Measurements from ENCODE around the gene PML. TPM values are rescaled to one million over a fixed set of nuclear protein-coding genes. Genes with fewer than 3 reads are reported as not detected.

The PML gene
- total RNA-seq, 4 donors from 2014 or later = 24.1 to 75.1 (median 52.1) TPM

DNA sequence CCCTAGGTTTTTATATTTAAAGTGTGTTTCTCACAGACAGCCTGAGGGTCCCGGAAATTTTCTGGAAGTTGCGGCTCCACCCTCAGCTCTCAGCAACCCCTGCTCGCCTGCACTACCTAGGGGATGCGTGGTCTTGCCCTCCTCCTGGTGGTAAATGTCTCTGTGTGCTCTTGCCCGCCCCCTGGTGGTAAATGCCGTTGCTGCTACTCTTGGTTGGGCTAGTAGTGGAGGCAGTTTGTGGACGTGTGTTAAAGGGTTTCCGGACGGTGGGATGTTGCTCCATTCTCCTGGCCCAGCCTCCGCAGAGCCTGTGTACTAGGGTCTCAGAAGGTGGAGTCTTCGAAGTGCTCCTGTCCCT is 29.8 kb upstream of the PML start:
- H3K4me3 ChIP-seq = no peak overlapping the region
- H3K4me1 ChIP-seq = peaks cover 0 to 10% (median 0%) of the 10 kb centered on the region in 3 donors
- WGBS, 2 donors (ENCODE audit: low coverage in 1 of 2) = 21 to 27% methylated on average over 3 of the region's 11 CpGs
- no peaks in the 10 kb centered on the region for H3K36me3 ChIP-seq
- no peak for TF ChIP-seq EP300 (IDR thresholded peaks at IDR 0.05)
- TF ChIP-seq, protein P1, sequence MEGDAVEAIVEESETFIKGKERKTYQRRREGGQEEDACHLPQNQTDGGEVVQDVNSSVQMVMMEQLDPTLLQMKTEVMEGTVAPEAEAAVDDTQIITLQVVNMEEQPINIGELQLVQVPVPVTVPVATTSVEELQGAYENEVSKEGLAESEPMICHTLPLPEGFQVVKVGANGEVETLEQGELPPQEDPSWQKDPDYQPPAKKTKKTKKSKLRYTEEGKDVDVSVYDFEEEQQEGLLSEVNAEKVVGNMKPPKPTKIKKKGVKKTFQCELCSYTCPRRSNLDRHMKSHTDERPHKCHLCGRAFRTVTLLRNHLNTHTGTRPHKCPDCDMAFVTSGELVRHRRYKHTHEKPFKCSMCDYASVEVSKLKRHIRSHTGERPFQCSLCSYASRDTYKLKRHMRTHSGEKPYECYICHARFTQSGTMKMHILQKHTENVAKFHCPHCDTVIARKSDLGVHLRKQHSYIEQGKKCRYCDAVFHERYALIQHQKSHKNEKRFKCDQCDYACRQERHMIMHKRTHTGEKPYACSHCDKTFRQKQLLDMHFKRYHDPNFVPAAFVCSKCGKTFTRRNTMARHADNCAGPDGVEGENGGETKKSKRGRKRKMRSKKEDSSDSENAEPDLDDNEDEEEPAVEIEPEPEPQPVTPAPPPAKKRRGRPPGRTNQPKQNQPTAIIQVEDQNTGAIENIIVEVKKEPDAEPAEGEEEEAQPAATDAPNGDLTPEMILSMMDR (IDR thresholded peaks at IDR 0.05) = peak; percentile 90 to 97 (median 95)
- no peaks in the 10 kb centered on the region for H3K9me3 ChIP-seq
- no peaks in the 10 kb centered on the region for H3K27me3 ChIP-seq
- peak; percentile 88 for ATAC-seq
- H3K27ac ChIP-seq = no peak overlapping the region

DNA sequence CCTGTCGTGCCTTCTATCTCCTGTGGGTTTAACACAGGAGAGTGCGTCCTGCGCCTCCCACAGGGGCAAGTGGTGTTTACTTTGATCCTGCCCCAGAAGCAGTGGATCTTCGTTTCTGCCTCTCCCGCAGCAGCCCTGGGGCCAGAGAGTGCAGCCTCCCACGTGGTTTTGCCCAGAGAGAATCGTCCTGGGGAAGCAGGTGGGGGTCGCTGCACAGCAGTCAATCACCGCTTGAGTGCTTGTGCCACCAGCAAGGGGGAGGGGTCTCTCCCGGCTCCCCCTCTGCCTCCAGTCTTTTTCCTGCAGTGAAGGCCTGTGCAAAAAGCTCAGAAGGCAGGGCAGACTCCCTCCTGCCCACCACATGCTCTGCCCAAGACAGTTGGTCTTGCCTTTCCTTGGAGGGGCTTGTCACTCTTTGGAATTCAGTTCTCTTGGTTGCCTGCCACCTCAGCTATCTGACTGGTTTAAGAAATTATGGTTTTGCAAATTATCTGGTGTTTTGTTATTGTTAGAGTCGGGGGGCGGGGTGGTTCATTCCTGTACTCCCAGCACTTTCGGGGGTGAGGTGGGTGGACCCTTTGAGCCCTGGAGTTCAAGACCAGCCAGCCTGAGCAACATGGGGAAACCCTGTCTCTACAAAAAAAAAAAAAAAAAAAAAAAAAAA is 29.3 kb upstream of the PML start:
- no peaks in the 10 kb centered on the region for H3K36me3 ChIP-seq
- H3K4me1 ChIP-seq = peaks cover 0 to 10% (median 0%) of the 10 kb centered on the region in 3 donors
- TF ChIP-seq EP300 (IDR thresholded peaks at IDR 0.05) (no peak), POLR2A (IDR thresholded peaks at IDR 0.05) (no peak), POLR2AphosphoS5 (IDR thresholded peaks at IDR 0.05) (no peak)
- TF ChIP-seq, protein P1 (IDR thresholded peaks at IDR 0.05) = peak in 1 of 4 experiments; percentile 20
- no peaks in the 10 kb centered on the region for H3K9me3 ChIP-seq
- ATAC-seq = no peak
- H3K27ac ChIP-seq = no peak overlapping the region
- H3K4me3 ChIP-seq = no peak overlapping the region
- WGBS, 2 donors (ENCODE audit: low coverage in 1 of 2) = 0 to 19% methylated on average over 1 to 6 of the region's 13 CpGs
- H3K27me3 ChIP-seq = no peaks in the 10 kb centered on the region

DNA sequence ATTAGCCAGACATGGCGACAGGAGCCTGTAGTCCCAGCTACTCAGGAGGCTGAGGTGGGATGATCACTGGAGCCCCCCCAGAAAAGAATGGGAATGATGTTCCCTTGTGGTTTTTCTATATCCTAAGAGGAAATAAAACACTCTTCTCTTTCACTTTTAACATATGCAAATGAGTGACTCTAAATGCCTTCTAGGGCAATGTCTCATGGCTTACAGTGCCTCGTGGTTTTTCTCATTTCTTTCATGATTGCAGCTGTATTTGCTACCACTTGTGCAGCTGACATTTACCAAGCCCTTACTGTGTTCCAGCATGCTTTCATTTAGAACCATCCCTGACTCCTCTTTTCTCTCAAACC is 28.8 kb upstream of the PML start:
- no peak for ATAC-seq
- Histone ChIP-seq H3K27ac (no peak overlapping the region), H3K27me3 (no peaks in the 10 kb centered on the region)

DNA sequence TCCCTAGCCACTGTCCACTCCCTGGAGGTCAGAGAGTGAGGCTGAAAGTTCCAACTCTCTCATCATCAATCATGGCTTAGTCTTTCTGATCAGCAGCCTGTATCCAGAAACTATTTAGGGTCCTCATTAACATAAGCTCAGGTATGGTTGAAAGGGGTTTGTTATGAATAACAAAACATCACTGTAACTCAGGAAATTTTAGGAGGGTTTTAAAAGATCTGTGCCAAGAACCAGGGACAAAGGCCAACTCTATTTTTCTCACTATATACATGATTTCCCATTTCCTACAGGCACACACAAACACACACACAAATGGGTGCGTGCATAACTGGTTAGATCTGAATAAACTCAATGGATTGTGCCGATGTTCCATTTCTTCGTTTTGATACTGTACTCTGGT is 26.1 kb upstream of the PML start:
- no peaks in the 10 kb centered on the region for H3K9me3 ChIP-seq
- no peak overlapping the region for H3K27ac ChIP-seq
- WGBS, 2 donors (ENCODE audit: low coverage in 1 of 2) = 97 to 100% methylated on average over 3 of the region's 3 CpGs
- no peaks in the 10 kb centered on the region for H3K27me3 ChIP-seq
- H3K4me3 ChIP-seq = no peak overlapping the region
- TF ChIP-seq, protein P1 (IDR thresholded peaks at IDR 0.05) = no peak
- no peak for TF ChIP-seq EP300 (IDR thresholded peaks at IDR 0.05)
- no peak for TF ChIP-seq POLR2A (IDR thresholded peaks at IDR 0.05)
- TF ChIP-seq POLR2AphosphoS5 (IDR thresholded peaks at IDR 0.05) = no peak
- H3K36me3 ChIP-seq = no peaks in the 10 kb centered on the region
- H3K4me1 ChIP-seq = peaks cover 0 to 20% (median 0%) of the 10 kb centered on the region in 3 donors
- no peak for ATAC-seq

More for the DNA sequence above, 28.8 kb upstream of the PML start:
- Histone ChIP-seq H3K9me3 (no peaks in the 10 kb centered on the region), H3K4me3 (no peak overlapping the region), H3K4me1 (peaks cover 0 to 10% (median 0%) of the 10 kb centered on the region in 3 donors), H3K36me3 (no peaks in the 10 kb centered on the region)
- TF ChIP-seq POLR2A (IDR thresholded peaks at IDR 0.05) (no peak), EP300 (IDR thresholded peaks at IDR 0.05) (no peak), POLR2AphosphoS5 (IDR thresholded peaks at IDR 0.05) (no peak)
- TF ChIP-seq, protein P1 (IDR thresholded peaks at IDR 0.05) = no peak
- WGBS, 2 donors (ENCODE audit: low coverage in 1 of 2) = 46 to 64% methylated on average over 2 of the region's 2 CpGs

DNA sequence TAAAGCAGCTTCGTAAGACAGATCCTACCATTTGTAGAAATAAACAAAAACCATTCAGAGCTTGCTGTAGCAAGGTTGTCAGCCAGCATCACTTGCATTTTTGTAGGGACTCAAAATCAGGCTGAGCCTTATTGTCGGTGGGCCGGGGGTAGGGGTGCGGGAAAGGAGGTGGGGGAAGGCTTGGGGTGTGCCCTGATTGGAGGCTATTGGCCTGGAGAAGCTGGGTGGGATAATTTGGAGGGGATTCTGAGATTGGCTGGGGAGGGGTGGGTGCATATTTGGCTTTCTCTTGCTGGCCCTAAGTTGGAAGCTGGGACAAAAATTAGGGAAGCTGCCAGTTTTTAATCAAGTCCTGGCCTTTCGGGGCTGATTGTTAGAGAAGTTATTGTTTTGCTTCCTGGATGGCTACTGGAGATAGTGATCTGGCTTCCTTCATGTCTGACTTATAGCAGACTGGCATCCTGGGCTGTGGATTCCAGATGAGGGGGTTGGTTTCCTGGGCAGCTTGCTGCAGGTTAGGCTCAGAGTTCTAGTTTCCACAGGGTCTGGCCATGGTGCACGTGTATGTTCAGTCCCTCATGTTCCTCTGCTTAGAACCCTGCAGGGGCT is 25.3 kb upstream of the PML start:
- H3K4me3 ChIP-seq = no peak overlapping the region
- WGBS, 2 donors (ENCODE audit: low coverage in 1 of 2) = 63 to 83% methylated on average over 2 of the region's 6 CpGs
- H3K4me1 ChIP-seq = peaks cover 0 to 22% (median 0%) of the 10 kb centered on the region in 3 donors
- H3K36me3 ChIP-seq = no peaks in the 10 kb centered on the region
- no peaks in the 10 kb centered on the region for H3K27me3 ChIP-seq
- no peak for ATAC-seq
- no peaks in the 10 kb centered on the region for H3K9me3 ChIP-seq
- H3K27ac ChIP-seq = no peak overlapping the region
- TF ChIP-seq, protein P1 (IDR thresholded peaks at IDR 0.05) = no peak
- TF ChIP-seq POLR2A (IDR thresholded peaks at IDR 0.05) (no peak), POLR2AphosphoS5 (IDR thresholded peaks at IDR 0.05) (no peak)
